Spleen (tissue), 11 donors: ENCODE results near the gene HHAT. TPM values are rescaled to one million over a fixed set of nuclear protein-coding genes. Genes with fewer than 3 reads are reported as not detected.

Experiments used
- DNase-seq: peaks from one replicate; pipeline ENCODE4 v3.0.0-alpha.2; 2020
- H3K27ac ChIP-seq, 8 donors: fragments of 200-600 bp; sonication (generic) in 7 of 8; 1 replicate in 4 of 8; 2 replicates in 4 of 8; pipeline versions ENCODE4 v1.5.0 to v1.8.0; 2016 to 2021; ENCODE audit warnings: inconsistent platforms in 4 of 8, mild to moderate bottlenecking in 4 of 8, moderate library complexity in 1 of 8
- H3K27me3 ChIP-seq, 7 donors: fragments of 200-600 bp; sonication (generic) in 6 of 7; replicated peaks in 1 of 7; 1 replicate in 4 of 7; 2 replicates in 3 of 7; pipeline versions ENCODE4 v1.5.0 to v1.8.0; 2016 to 2021; ENCODE audit warnings: inconsistent platforms in 3 of 7, mild to moderate bottlenecking in 1 of 7
- H3K36me3 ChIP-seq, 6 donors: fragments of 200-600 bp; sonication (generic) in 5 of 6; 1 replicate in 4 of 6; 2 replicates in 2 of 6; pipeline versions ENCODE4 v1.5.0 to v1.8.0; 2016 to 2021; ENCODE audit warnings: inconsistent platforms in 2 of 6
- H3K4me1 ChIP-seq, 6 donors: fragments of 200-600 bp; sonication (generic) in 5 of 6; 1 replicate in 3 of 6; 2 replicates in 3 of 6; pipeline versions ENCODE4 v1.5.0 to v1.8.0; 2016 to 2021; ENCODE audit warnings: inconsistent platforms in 3 of 6
- H3K4me3 ChIP-seq, 8 donors: fragments of 200-600 bp; sonication (generic) in 7 of 8; 1 replicate in 4 of 8; 2 replicates in 4 of 8; pipeline versions ENCODE4 v1.5.0 to v1.8.0; 2016 to 2021; ENCODE audit warnings: inconsistent platforms in 4 of 8, mild to moderate bottlenecking in 4 of 8, moderate library complexity in 2 of 8
- H3K9me3 ChIP-seq, 8 donors: fragments of 200-600 bp; sonication (generic) in 7 of 8; 1 replicate in 4 of 8; 2 replicates in 4 of 8; pipeline versions ENCODE4 v1.5.0 to v1.8.0; 2016 to 2021; ENCODE audit warnings: inconsistent platforms in 4 of 8
- CTCF ChIP-seq, 11 experiments: fragments of 200-600 bp in 7 of 11; fragments of 450-650 bp in 4 of 11; sonication (generic) in 4 of 11; IDR thresholded peaks in 8 of 11; conservative IDR thresholded peaks in 3 of 11; 1 replicate in 7 of 11; 2 replicates in 4 of 11; pipeline versions ENCODE4 v1.4.0 to v1.8.0; 2016 to 2021; ENCODE audit warnings: antibody characterized with exemption in 11 of 11, inconsistent platforms in 4 of 11, mild to moderate bottlenecking in 1 of 11
- POLR2A ChIP-seq, 3 donors: fragments of 450-650 bp; IDR thresholded peaks; one replicate each; pipeline ENCODE4 v1.5.1; 2017; ENCODE audit warnings: antibody characterized with exemption in 3 of 3, mild to moderate bottlenecking in 1 of 3
- POLR2AphosphoS5 ChIP-seq, 3 donors: sonication (generic); formaldehyde crosslinking; IDR thresholded peaks; one replicate each; pipeline ENCODE4 v1.5.1; 2017; ENCODE audit warnings: antibody characterized with exemption in 3 of 3
- WGBS, 5 donors: extraction: QIAGEN DNeasy Blood & Tissue Kit in 3 of 5; methylation state at CpG; one replicate each; pipeline versions ENCODE4 v1.1.5 to v1.1.7; 2013 to 2018; 5-methylcytosine and 5-hydroxymethylcytosine counted together
- intact Hi-C: fragments of 100-400 bp; cut with DNase I; formaldehyde crosslinking; loops from one replicate; pipeline ENCODE4 v1.15.0; 2023; ENCODE audit warnings: low total_unique reads
- polyA plus RNA-seq, 3 donors: library from polyadenylated mRNA; stranded (reverse); fragments of 200-250 nt; gene quantifications; one replicate each; pipeline ENCODE4 v1.2.1, GENCODE V29; 2013
- total RNA-seq, 7 donors: library from RNA; depleted of rRNA in 3 of 7; stranded (reverse); fragments of >200 nt in 3 of 7; fragmentation: NEBNext Ultra II Directional in 4 of 7; extraction: Animal tissue kit (Norgen Biotek cat#: 25700) in 4 of 7; gene quantifications; one replicate each; pipeline versions ENCODE4 v1.1.0 to v1.2.1, GENCODE V29; 2016 to 2021
- donor health status: healthy with polysubstance abuse.
- donor health status: DM: no; HTN: no; CAD: no; lungs with moderate emphysema.
- donor health status: DM: no; HTN: no; CAD: no.
- donor health status: Bipolar disorder and iron deficiency.
- donor health status: healthy.
- donor health status: DM: no; HTN: no; CAD: no.
- donor health status: DM: yes; HTN: yes; CAD: no.

Gene HHAT
- total and polyA plus RNA-seq, 10 donors = 1.3 to 8.8 (median 4.7) TPM

- TF ChIP-seq POLR2AphosphoS5 (IDR thresholded peaks at IDR 0.05) (no peak), POLR2A (IDR thresholded peaks at IDR 0.05) (no peak), CTCF (IDR thresholded peaks at IDR 0.05 in 8 of 11, conservative IDR thresholded peaks at IDR 0.05 in 3 of 11) (no peak)
- H3K36me3 ChIP-seq = peaks cover 0 to 9% (median 0%) of the 10 kb centered on the region in 6 donors
- H3K4me1 ChIP-seq = no peaks in the 10 kb centered on the region
- H3K27me3 ChIP-seq = no peaks in the 10 kb centered on the region
- no peak overlapping the region for H3K4me3 ChIP-seq
- DNase-seq = no peak
- H3K27ac ChIP-seq = no peak overlapping the region
- intact Hi-C loops = no loop called here
- 92 to 96% (median 94%) methylated on average over 27 to 33 of the region's 33 CpGs for WGBS, 5 donors
- no peaks in the 10 kb centered on the region for H3K9me3 ChIP-seq
Measured at GRCh38 chr1:210683403-210684047, 354.8 kb downstream of the HHAT start.

GRCh38 chr1:210684466-210685294 lies 356.0 kb downstream of the HHAT start:
- no peak overlapping the region for H3K4me3 ChIP-seq
- DNase-seq = no peak
- TF ChIP-seq POLR2A (IDR thresholded peaks at IDR 0.05) = no peak
- intact Hi-C loops = no loop called here
- no peaks in the 10 kb centered on the region for H3K9me3 ChIP-seq
- H3K36me3 ChIP-seq = peaks cover 0 to 9% (median 0%) of the 10 kb centered on the region in 6 donors
- 50 to 72% (median 56%) methylated on average over 5 of the region's 5 CpGs for WGBS, 5 donors
- H3K27ac ChIP-seq = no peak overlapping the region
- no peaks in the 10 kb centered on the region for H3K4me1 ChIP-seq
- no peaks in the 10 kb centered on the region for H3K27me3 ChIP-seq

GRCh38 chr1:210685295-210685650 lies 356.6 kb downstream of the HHAT start:
- Histone ChIP-seq H3K9me3 (no peaks in the 10 kb centered on the region), H3K27ac (no peak overlapping the region), H3K27me3 (no peaks in the 10 kb centered on the region), H3K4me3 (no peak overlapping the region), H3K4me1 (no peaks in the 10 kb centered on the region), H3K36me3 (peaks cover 0 to 9% (median 0%) of the 10 kb centered on the region in 6 donors)
- intact Hi-C loops = no loop called here
- 75 to 94% (median 84%) methylated on average over 3 of the region's 3 CpGs for WGBS, 5 donors
- TF ChIP-seq POLR2A (IDR thresholded peaks at IDR 0.05) = no peak
- DNase-seq = no peak

GRCh38 chr1:210686841-210687240 lies 358.1 kb downstream of the HHAT start:
- DNase-seq = no peak
- Histone ChIP-seq H3K4me3 (no peak overlapping the region), H3K9me3 (no peaks in the 10 kb centered on the region), H3K27me3 (no peaks in the 10 kb centered on the region), H3K36me3 (no peaks in the 10 kb centered on the region), H3K27ac (no peak overlapping the region), H3K4me1 (no peaks in the 10 kb centered on the region)
- intact Hi-C loops = no loop called here
- WGBS, 5 donors = 31 to 68% (median 56%) methylated on average over 3 of the region's 3 CpGs
- TF ChIP-seq POLR2A (IDR thresholded peaks at IDR 0.05) (no peak), CTCF (IDR thresholded peaks at IDR 0.05 in 8 of 11, conservative IDR thresholded peaks at IDR 0.05 in 3 of 11) (no peak), POLR2AphosphoS5 (IDR thresholded peaks at IDR 0.05) (no peak)

GRCh38 chr1:210687582-210688279 lies 359.0 kb downstream of the HHAT start:
- no peak for DNase-seq
- WGBS, 5 donors = 77 to 89% (median 80%) methylated on average over 6 to 7 of the region's 7 CpGs
- Histone ChIP-seq H3K9me3 (no peaks in the 10 kb centered on the region), H3K36me3 (no peaks in the 10 kb centered on the region), H3K4me3 (no peak overlapping the region), H3K27me3 (no peaks in the 10 kb centered on the region), H3K27ac (no peak overlapping the region), H3K4me1 (no peaks in the 10 kb centered on the region)
- TF ChIP-seq POLR2A (IDR thresholded peaks at IDR 0.05) = no peak
- TF ChIP-seq POLR2AphosphoS5 (IDR thresholded peaks at IDR 0.05) = no peak
- no peak for TF ChIP-seq CTCF (IDR thresholded peaks at IDR 0.05 in 8 of 11, conservative IDR thresholded peaks at IDR 0.05 in 3 of 11)
- intact Hi-C loops = no loop called here
